GM18526 (cell line): ENCODE data around the gene CSTF3.

Experiments
- POLR2A ChIP-seq: IDR thresholded peaks from 3 replicates; pipeline ENCODE4 v1.6.1; 2011; ENCODE audit not compliant: insufficient read length; ENCODE audit errors: extremely low read depth

CSTF3 gene

GRCh38 chr11:33161120-33162005, at the start of gene CSTF3:
Gene CSTF3, minus strand, starts transcription at chr11:33161480. Its CDS starts 155 bp downstream, at chr11:33161325.
- TF ChIP-seq POLR2A: peak; percentile 66

- no peak for TF ChIP-seq POLR2A
Observed at GRCh38 chr11:33208150-33208549, 46.9 kb upstream of the CSTF3 start.

- TF ChIP-seq POLR2A: no peak
Observed at GRCh38 chr11:33207408-33207985, 46.2 kb upstream of the CSTF3 start.

GRCh38 chr11:33197915-33198727, 36.8 kb upstream of the CSTF3 start:
- TF ChIP-seq POLR2A: no peak

GRCh38 chr11:33195462-33196173, 34.3 kb upstream of the CSTF3 start:
- TF ChIP-seq POLR2A: no peak

GRCh38 chr11:33194455-33194854, 33.2 kb upstream of the CSTF3 start:
- no peak for TF ChIP-seq POLR2A

- TF ChIP-seq POLR2A: no peak
Observed at GRCh38 chr11:33191467-33191866, 30.2 kb upstream of the CSTF3 start.

- TF ChIP-seq POLR2A: no peak
Observed at GRCh38 chr11:33187998-33188722, 26.9 kb upstream of the CSTF3 start.

DNA sequence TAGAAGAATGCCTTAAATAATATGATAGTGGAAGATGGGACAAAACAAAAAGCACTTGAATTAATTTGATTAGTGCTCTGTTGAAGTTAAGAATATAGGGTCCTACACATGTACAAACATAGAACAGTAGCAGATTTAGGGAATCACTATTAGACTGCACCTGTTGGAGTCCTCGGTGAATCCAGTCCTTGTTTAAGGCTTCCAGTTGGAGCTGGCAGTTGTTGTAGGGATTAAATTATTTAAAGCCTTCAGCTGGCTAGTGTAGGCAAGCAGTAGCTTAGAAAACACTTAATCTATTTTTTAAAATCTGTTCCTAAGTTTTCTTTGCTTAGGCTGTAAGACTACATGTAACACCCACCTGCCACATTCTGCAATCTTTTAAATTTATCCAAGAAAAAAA, 24.5 kb upstream of the CSTF3 start:
- TF ChIP-seq POLR2A: no peak

DNA sequence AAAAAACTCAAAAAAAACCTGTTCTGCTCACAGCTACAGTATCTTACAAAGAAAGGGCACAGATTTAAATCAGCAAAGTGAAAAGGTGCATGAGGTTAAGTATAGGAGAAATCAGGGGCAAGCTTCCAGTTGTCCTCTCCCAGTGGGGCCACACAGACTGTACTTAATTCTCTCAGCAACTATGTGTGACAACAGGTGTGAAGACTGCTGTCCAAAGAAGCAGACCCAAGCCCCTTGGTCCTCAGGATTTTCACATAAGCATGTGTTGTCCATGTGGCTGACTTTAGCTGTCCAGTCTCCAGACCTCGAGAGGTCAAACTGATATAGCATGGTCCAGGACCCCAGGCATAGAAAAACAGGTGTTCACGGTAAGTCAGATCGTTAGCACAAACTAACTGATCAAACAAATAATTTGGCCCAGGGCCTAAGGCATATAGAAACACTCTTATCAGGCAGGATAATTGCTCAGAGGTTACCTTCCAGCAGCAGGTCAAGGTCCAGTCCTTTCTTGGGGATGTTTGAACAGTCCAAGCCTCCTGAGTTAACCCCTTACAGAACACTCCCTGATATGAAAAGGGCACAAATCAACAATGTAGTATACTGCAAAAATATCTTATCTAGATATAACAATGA, 21.1 kb upstream of the CSTF3 start:
- no peak for TF ChIP-seq POLR2A

GRCh38 chr11:33179348-33179803, 18.1 kb upstream of the CSTF3 start:
- no peak for TF ChIP-seq POLR2A

- TF ChIP-seq POLR2A: no peak
Observed at GRCh38 chr11:33178443-33179180, 17.3 kb upstream of the CSTF3 start.

DNA sequence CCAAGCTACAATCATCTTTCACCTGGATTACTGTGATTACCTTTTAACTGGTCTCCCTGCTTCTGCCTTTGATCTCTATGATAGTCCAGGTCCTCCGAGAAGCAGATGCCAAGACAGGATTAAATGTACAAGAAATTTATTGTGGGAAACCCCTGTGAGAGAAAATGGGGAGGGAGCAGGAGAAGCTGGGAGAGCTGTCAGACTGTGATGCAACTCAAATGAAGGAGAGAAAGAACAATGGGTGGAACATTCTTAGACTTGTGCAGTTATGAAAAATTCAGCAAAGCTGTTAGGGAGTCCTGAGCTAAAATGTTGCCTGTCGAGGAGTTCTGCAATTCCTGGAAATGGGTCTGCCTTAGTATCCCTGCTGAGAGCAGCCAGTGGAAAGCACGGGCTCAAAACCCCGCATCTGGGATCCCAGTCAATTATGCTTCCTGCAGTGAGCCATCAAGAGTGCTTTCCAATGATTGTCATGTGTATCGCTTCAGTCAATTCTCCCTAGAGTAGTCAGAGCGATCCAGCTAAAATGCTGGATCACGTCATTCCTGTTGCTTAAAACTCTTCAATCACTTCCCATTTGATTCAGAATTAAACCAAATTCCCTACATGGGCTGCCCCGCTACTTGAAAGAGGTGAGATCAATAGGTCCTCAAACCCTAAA, 16.5 kb upstream of the CSTF3 start:
- TF ChIP-seq POLR2A: no peak
